ENCODE data around the gene HAUS2. TPM values are rescaled to one million over a fixed set of nuclear protein-coding genes. Genes with fewer than 3 reads are reported as not detected.

The HAUS2 gene
- total RNA-seq, 2 donors from 2014 or later, result 27.5 to 41.9 TPM

GRCh38 chr15:42605796-42606195, 57.2 kb downstream of the HAUS2 start:
- WGBS, result 67% methylated on average over 3 of the region's 3 CpGs
- Histone ChIP-seq H3K4me1 (replicated peaks) (no peaks in the 10 kb centered on the region), H3K27ac (no peak overlapping the region), H3K9me3 (no peaks in the 10 kb centered on the region), H3K36me3 (no peaks in the 10 kb centered on the region), H3K4me3 (no peak overlapping the region), H3K27me3 (replicated peaks; ENCODE audit: insufficient read depth) (no peaks in the 10 kb centered on the region)
- no peak for DNase-seq (ENCODE audit: low spot score)
- TF ChIP-seq POLR2A (IDR thresholded peaks at IDR 0.05), result no peak
- intact Hi-C loops (cut with DNase I), result no loop called here

- TF ChIP-seq POLR2A (IDR thresholded peaks at IDR 0.05), result no peak
- TF ChIP-seq CTCF (IDR thresholded peaks at IDR 0.05), result no peak
- TF ChIP-seq POLR2AphosphoS5 (IDR thresholded peaks at IDR 0.05), result no peak
- intact Hi-C loops (cut with DNase I), result no loop called here
- Histone ChIP-seq H3K4me3 (no peak overlapping the region), H3K36me3 (no peaks in the 10 kb centered on the region), H3K27ac (no peak overlapping the region), H3K27me3 (replicated peaks; ENCODE audit: insufficient read depth) (no peaks in the 10 kb centered on the region), H3K4me1 (replicated peaks) (no peaks in the 10 kb centered on the region), H3K9me3 (no peaks in the 10 kb centered on the region)
- 69% methylated on average over 4 of the region's 4 CpGs for WGBS
- no peak for DNase-seq (ENCODE audit: low spot score)
These were observed 59.5 kb downstream of the HAUS2 start for GRCh38 chr15:42608110-42608531.

GRCh38 chr15:42608752-42609488, 60.3 kb downstream of the HAUS2 start:
- WGBS, result 80% methylated on average over 7 of the region's 7 CpGs
- no peak for DNase-seq (ENCODE audit: low spot score)
- intact Hi-C loops (cut with DNase I), result no loop called here
- TF ChIP-seq CTCF (IDR thresholded peaks at IDR 0.05) (no peak), POLR2A (IDR thresholded peaks at IDR 0.05) (no peak), POLR2AphosphoS5 (IDR thresholded peaks at IDR 0.05) (no peak)
- H3K36me3 ChIP-seq, result no peaks in the 10 kb centered on the region
- H3K27me3 ChIP-seq (replicated peaks; ENCODE audit: insufficient read depth), result no peaks in the 10 kb centered on the region
- no peaks in the 10 kb centered on the region for H3K4me1 ChIP-seq (replicated peaks)
- no peak overlapping the region for H3K27ac ChIP-seq
- H3K9me3 ChIP-seq, result no peaks in the 10 kb centered on the region
- H3K4me3 ChIP-seq, result no peak overlapping the region

- intact Hi-C loops (cut with DNase I), result no loop called here
- Histone ChIP-seq H3K9me3 (no peaks in the 10 kb centered on the region), H3K36me3 (no peaks in the 10 kb centered on the region), H3K4me1 (replicated peaks) (no peaks in the 10 kb centered on the region), H3K27ac (no peak overlapping the region), H3K27me3 (replicated peaks; ENCODE audit: insufficient read depth) (no peaks in the 10 kb centered on the region), H3K4me3 (no peak overlapping the region)
- TF ChIP-seq POLR2AphosphoS5 (IDR thresholded peaks at IDR 0.05) (no peak), CTCF (IDR thresholded peaks at IDR 0.05) (no peak), POLR2A (IDR thresholded peaks at IDR 0.05) (no peak)
- no peak for DNase-seq (ENCODE audit: low spot score)
- 83% methylated on average over 1 of the region's 1 CpG for WGBS
These were observed 62.9 kb downstream of the HAUS2 start for GRCh38 chr15:42611532-42611931.

GRCh38 chr15:42612367-42612912, 63.8 kb downstream of the HAUS2 start:
- no peak overlapping the region for H3K27ac ChIP-seq
- intact Hi-C loops (cut with DNase I), result no loop called here
- no peak for DNase-seq (ENCODE audit: low spot score)
- no peaks in the 10 kb centered on the region for H3K27me3 ChIP-seq (replicated peaks; ENCODE audit: insufficient read depth)
- 85% methylated on average over 8 of the region's 8 CpGs for WGBS
- H3K4me3 ChIP-seq, result no peak overlapping the region
- H3K4me1 ChIP-seq (replicated peaks), result no peaks in the 10 kb centered on the region
- TF ChIP-seq POLR2A (IDR thresholded peaks at IDR 0.05) (no peak), CTCF (IDR thresholded peaks at IDR 0.05) (no peak), POLR2AphosphoS5 (IDR thresholded peaks at IDR 0.05) (no peak)
- no peaks in the 10 kb centered on the region for H3K36me3 ChIP-seq
- no peaks in the 10 kb centered on the region for H3K9me3 ChIP-seq
